Measurements from ENCODE around the gene KANK2. TPM values are rescaled to one million over a fixed set of nuclear protein-coding genes. Genes with fewer than 3 reads are reported as not detected.

Gene KANK2
- total and polyA plus RNA-seq, 2 of the 4 experiments (the other 2 are of a cell fraction): 104 to 176 TPM

DNA sequence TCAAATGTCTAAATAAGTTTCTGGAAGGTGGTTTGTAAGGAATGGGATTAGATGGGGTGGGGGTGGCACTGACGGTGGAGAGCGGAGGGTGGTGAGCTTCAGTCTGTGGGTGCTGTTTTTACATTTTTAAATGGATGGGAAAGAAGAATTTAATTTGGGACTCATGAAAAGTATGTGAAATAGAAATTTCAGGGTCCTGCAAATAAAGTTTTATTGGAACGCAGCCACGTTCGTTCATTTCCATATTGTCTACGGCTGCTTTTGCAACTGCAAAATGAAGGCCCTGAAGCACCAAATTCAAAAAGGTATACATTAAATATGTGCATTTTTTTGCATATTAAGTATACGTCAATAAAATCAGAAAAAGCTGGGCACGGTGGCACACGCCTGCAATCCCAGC is 9.9 kb downstream of the KANK2 start:
- no TSS peak for BruUV-seq (replicated peaks)
- no CpG with 5 or more reads among the region's 9 CpGs for WGBS, 2 experiments (ENCODE audit: extremely low coverage in 2 of 2, insufficient read length in 1 of 2)

More for the DNA sequence above, 9.9 kb downstream of the KANK2 start:
- ATAC-seq (ENCODE audit: low read depth) (no peak), DNase-seq (no peak)
- Histone ChIP-seq H3K18ac (ENCODE audit: low read depth, low read length) (no peak overlapping the region), H3K4me1 (ENCODE audit: control insufficient read depth, insufficient read depth, low read length) (peaks cover 5% of the 10 kb centered on the region), H3K4me2 (ENCODE audit: low read depth, low read length) (no peak overlapping the region), H2BK20ac (ENCODE audit: low read depth, low read length) (no peak overlapping the region), H3K56ac (ENCODE audit: extremely low read depth, insufficient read depth, low read length) (no peak overlapping the region), H3K36me3 (ENCODE audit: control insufficient read depth, insufficient read depth, low read length) (peaks cover 70% of the 10 kb centered on the region), H3K9me3 (ENCODE audit: control insufficient read depth, insufficient read depth, low read length) (no peaks in the 10 kb centered on the region), H4K20me1 (ENCODE audit: insufficient read depth, low read length) (peaks cover 37% of the 10 kb centered on the region), H3K4me3 (ENCODE audit: insufficient read depth, low read depth, low read length) (no peak overlapping the region), H2BK120ac (ENCODE audit: low read depth, low read length) (no peak overlapping the region), H3K4ac (ENCODE audit: low read depth, low read length) (no peak overlapping the region), H2BK5ac (ENCODE audit: low read depth, low read length, poor library complexity, severe bottlenecking) (no peak overlapping the region), H3K79me1 (ENCODE audit: low read depth in 1 of 2, low read length in 2 of 2) (peaks cover 59 to 85% of the 10 kb centered on the region in 2 experiments), H3K14ac (replicated peaks; ENCODE audit: low read depth, low read length) (no peak overlapping the region), H2AK5ac (ENCODE audit: low read depth, low read length) (no peak overlapping the region), H4K5ac (ENCODE audit: low read depth, low read length) (no peak overlapping the region), H4K8ac (ENCODE audit: low read depth in 2 of 2, low read length in 2 of 2) (no peak overlapping the region), H3K27me3 (ENCODE audit: control insufficient read depth, insufficient read depth, low read length) (no peaks in the 10 kb centered on the region), H3K23ac (ENCODE audit: low read depth, low read length) (no peak overlapping the region), H2BK15ac (ENCODE audit: low read depth, low read length) (no peak overlapping the region), H3K9me1 (ENCODE audit: insufficient read depth, low read length) (no peaks in the 10 kb centered on the region), H4K91ac (ENCODE audit: insufficient read depth, low read depth, low read length) (no peak overlapping the region), H2AFZ (replicated peaks; ENCODE audit: low read length, poor library complexity) (no peak overlapping the region), H3K9ac (ENCODE audit: low read depth, low read length) (no peak overlapping the region), H2AK9ac (replicated peaks; ENCODE audit: low read depth, low read length, poor library complexity) (no peak overlapping the region), H3K27ac (ENCODE audit: insufficient read depth, low read length) (no peak overlapping the region)
- in situ Hi-C loops (cut with MboI; ENCODE audit: low sequenced_read_pairs): no loop called here
- dilution Hi-C loops (cut with HindIII; ENCODE audit: low sequenced_read_pairs, unreplicated experiment): no loop called here
- CTCF ChIA-PET: no interaction called here
- TF ChIP-seq CHD1 (IDR thresholded peaks at IDR 0.05; ENCODE audit: low read depth, low read length): no peak
- no peak for TF ChIP-seq RFX5 (IDR thresholded peaks at IDR 0.05; ENCODE audit: low read depth, low read length)
- no peak for TF ChIP-seq RAD21 (IDR thresholded peaks at IDR 0.05; ENCODE audit: low read length)
- TF ChIP-seq MXI1 (IDR thresholded peaks at IDR 0.05; ENCODE audit: borderline replicate concordance, low read depth, low read length): no peak
- TF ChIP-seq USF2 (IDR thresholded peaks at IDR 0.05; ENCODE audit: low read depth, low read length): no peak
- no peak for TF ChIP-seq RCOR1 (IDR thresholded peaks at IDR 0.05; ENCODE audit: insufficient replicate concordance, low read length)
- TF ChIP-seq BHLHE40 (IDR thresholded peaks at IDR 0.05; ENCODE audit: low read depth, low read length): no peak
- no peak for TF ChIP-seq NFE2L2 (IDR thresholded peaks at IDR 0.05; ENCODE audit: low read depth, low read length)
- TF ChIP-seq POLR2A (IDR thresholded peaks at IDR 0.05; ENCODE audit: low read depth, low read length): no peak
- no peak for TF ChIP-seq FOS (IDR thresholded peaks at IDR 0.05; ENCODE audit: low read depth, low read length)
- TF ChIP-seq, protein P1, sequence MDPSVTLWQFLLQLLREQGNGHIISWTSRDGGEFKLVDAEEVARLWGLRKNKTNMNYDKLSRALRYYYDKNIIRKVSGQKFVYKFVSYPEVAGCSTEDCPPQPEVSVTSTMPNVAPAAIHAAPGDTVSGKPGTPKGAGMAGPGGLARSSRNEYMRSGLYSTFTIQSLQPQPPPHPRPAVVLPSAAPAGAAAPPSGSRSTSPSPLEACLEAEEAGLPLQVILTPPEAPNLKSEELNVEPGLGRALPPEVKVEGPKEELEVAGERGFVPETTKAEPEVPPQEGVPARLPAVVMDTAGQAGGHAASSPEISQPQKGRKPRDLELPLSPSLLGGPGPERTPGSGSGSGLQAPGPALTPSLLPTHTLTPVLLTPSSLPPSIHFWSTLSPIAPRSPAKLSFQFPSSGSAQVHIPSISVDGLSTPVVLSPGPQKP (IDR thresholded peaks at IDR 0.05; ENCODE audit: borderline replicate concordance, low read depth, low read length): no peak
- no peak for TF ChIP-seq MAZ (IDR thresholded peaks at IDR 0.05; ENCODE audit: borderline replicate concordance, low read depth, low read length)
- no peak for TF ChIP-seq MAFK (IDR thresholded peaks at IDR 0.05; ENCODE audit: low read depth, low read length)
- TF ChIP-seq SMC3 (IDR thresholded peaks at IDR 0.05; ENCODE audit: low read depth, low read length): no peak
- TF ChIP-seq, protein P2, sequence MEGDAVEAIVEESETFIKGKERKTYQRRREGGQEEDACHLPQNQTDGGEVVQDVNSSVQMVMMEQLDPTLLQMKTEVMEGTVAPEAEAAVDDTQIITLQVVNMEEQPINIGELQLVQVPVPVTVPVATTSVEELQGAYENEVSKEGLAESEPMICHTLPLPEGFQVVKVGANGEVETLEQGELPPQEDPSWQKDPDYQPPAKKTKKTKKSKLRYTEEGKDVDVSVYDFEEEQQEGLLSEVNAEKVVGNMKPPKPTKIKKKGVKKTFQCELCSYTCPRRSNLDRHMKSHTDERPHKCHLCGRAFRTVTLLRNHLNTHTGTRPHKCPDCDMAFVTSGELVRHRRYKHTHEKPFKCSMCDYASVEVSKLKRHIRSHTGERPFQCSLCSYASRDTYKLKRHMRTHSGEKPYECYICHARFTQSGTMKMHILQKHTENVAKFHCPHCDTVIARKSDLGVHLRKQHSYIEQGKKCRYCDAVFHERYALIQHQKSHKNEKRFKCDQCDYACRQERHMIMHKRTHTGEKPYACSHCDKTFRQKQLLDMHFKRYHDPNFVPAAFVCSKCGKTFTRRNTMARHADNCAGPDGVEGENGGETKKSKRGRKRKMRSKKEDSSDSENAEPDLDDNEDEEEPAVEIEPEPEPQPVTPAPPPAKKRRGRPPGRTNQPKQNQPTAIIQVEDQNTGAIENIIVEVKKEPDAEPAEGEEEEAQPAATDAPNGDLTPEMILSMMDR (conservative IDR thresholded peaks at IDR 0.05; ENCODE audit: low read depth, low read length): no peak
- TF ChIP-seq CEBPB (IDR thresholded peaks at IDR 0.05; ENCODE audit: low read depth, low read length): no peak
- POLR2A ChIA-PET (ENCODE audit: unreplicated experiment): no interaction called here
- intact Hi-C loops (cut with micrococcal nuclease): no loop called here

Measured in IMR-90 (cell line).